HL-60 (cell line): ENCODE measurements around the gene THOC6.

ENCODE experiments used
- DNase-seq, 2 experiments: peaks; one replicate each; pipeline ENCODE4 v3.0.0-alpha.2; 2010 to 2020; ENCODE audit warnings: low read depth in 1 of 2, low spot score in 1 of 2
- H3K27ac ChIP-seq: fragments of 250-450 bp; sonication (Bioruptor Pico); replicated peaks from 2 replicates; pipeline ENCODE4 v1.5.1; 2020; ENCODE audit warnings: mild to moderate bottlenecking, moderate library complexity
- H3K27me3 ChIP-seq: fragments of 250-450 bp; sonication (Bioruptor Pico); 2 replicates; pipeline ENCODE4 v1.5.1; 2021; ENCODE audit warnings: mild to moderate bottlenecking, moderate library complexity; ENCODE audit not compliant: insufficient read depth, poor library complexity, severe bottlenecking
- H3K4me3 ChIP-seq: replicated peaks from 2 replicates; pipeline ENCODE4 v1.5.1; 2011; ENCODE audit warnings: mild to moderate bottlenecking, control low read depth, low read length; ENCODE audit not compliant: insufficient read depth
- CTCF ChIP-seq: IDR thresholded peaks from one replicate; pipeline ENCODE4 v1.5.1; 2011; ENCODE audit warnings: low read length, control low read depth, inconsistent platforms; ENCODE audit not compliant: insufficient read depth
- GABPA ChIP-seq: IDR thresholded peaks from 2 replicates; pipeline ENCODE4 v1.6.1; 2012; ENCODE audit warnings: low read depth
- POLR2AphosphoS5 ChIP-seq: IDR thresholded peaks from 2 replicates; pipeline ENCODE4 v1.6.1; 2012; ENCODE audit warnings: low read depth
- SPI1 ChIP-seq: IDR thresholded peaks from 2 replicates; pipeline ENCODE4 v1.6.1; 2012; ENCODE audit warnings: low read depth, mild to moderate bottlenecking, borderline replicate concordance
- TF ChIP-seq, protein P1 (sequence below): IDR thresholded peaks from 2 replicates; pipeline ENCODE4 v1.6.1; 2012; ENCODE audit warnings: low read depth; ENCODE audit not compliant: insufficient replicate concordance

THOC6 gene

GRCh38 chr16:2986623-2987188 lies 37.1 kb upstream of the THOC6 start:
- DNase-seq, result no peak
- H3K27me3 ChIP-seq, result peaks cover 2% of the 10 kb centered on the region
- TF ChIP-seq, protein P1, sequence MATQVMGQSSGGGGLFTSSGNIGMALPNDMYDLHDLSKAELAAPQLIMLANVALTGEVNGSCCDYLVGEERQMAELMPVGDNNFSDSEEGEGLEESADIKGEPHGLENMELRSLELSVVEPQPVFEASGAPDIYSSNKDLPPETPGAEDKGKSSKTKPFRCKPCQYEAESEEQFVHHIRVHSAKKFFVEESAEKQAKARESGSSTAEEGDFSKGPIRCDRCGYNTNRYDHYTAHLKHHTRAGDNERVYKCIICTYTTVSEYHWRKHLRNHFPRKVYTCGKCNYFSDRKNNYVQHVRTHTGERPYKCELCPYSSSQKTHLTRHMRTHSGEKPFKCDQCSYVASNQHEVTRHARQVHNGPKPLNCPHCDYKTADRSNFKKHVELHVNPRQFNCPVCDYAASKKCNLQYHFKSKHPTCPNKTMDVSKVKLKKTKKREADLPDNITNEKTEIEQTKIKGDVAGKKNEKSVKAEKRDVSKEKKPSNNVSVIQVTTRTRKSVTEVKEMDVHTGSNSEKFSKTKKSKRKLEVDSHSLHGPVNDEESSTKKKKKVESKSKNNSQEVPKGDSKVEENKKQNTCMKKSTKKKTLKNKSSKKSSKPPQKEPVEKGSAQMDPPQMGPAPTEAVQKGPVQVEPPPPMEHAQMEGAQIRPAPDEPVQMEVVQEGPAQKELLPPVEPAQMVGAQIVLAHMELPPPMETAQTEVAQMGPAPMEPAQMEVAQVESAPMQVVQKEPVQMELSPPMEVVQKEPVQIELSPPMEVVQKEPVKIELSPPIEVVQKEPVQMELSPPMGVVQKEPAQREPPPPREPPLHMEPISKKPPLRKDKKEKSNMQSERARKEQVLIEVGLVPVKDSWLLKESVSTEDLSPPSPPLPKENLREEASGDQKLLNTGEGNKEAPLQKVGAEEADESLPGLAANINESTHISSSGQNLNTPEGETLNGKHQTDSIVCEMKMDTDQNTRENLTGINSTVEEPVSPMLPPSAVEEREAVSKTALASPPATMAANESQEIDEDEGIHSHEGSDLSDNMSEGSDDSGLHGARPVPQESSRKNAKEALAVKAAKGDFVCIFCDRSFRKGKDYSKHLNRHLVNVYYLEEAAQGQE, result no peak
- no peak for TF ChIP-seq SPI1
- TF ChIP-seq GABPA, result no peak
- TF ChIP-seq POLR2AphosphoS5, result no peak
- no peak for TF ChIP-seq CTCF
- no peak overlapping the region for H3K4me3 ChIP-seq
- H3K27ac ChIP-seq, result no peak overlapping the region

DNA sequence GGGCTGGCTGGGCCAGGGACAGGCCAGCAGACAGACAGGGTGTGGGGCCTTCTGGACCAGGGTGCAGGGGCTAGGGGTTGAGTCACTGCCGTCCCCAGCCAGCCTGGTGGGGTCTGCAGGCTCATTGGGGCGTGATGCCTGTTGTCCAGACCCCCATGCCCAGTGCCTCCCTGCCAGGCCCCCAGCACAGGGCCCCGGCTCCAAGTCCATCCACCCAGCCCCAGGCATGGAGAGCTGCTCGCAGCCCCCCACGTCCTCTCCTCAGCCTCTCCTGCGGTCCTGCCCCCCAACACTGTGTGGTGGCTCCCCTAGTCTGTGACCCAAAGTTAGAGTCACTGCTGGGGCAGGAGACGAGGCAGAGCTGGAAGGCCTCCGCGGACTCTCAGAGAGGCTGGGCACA lies 36.5 kb upstream of the THOC6 start:
- no peak overlapping the region for H3K4me3 ChIP-seq
- TF ChIP-seq, protein P1, result no peak
- TF ChIP-seq CTCF, result no peak
- TF ChIP-seq POLR2AphosphoS5, result no peak
- TF ChIP-seq GABPA, result no peak
- TF ChIP-seq SPI1, result no peak
- no peak overlapping the region for H3K27ac ChIP-seq
- peaks cover 2% of the 10 kb centered on the region for H3K27me3 ChIP-seq
- no peak for DNase-seq

DNA sequence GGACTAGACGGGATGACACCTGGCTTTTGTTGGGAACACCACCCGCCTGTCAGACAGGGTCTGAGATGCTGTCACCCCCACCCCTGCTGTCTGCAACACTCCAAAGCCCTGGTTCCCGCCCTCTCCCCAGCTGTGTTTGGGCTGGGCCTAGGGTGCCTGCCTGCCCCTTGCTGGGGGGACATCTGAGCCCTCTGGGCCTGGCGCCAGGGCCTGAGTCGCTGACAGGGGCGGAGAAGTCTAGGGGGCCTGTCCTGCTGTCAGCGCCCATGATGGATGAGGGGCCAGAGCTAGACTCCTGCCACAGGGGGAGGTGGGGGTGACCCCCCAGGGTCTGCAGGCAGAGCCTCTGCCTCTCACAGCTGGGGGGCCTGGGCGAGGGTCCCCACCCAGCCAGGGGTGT lies 36.0 kb upstream of the THOC6 start:
- TF ChIP-seq POLR2AphosphoS5 (no peak), GABPA (no peak), CTCF (no peak), SPI1 (no peak)
- TF ChIP-seq, protein P1, result no peak
- Histone ChIP-seq H3K4me3 (no peak overlapping the region), H3K27ac (no peak overlapping the region), H3K27me3 (peaks cover 2% of the 10 kb centered on the region)
- no peak for DNase-seq
